ENCODE measurements around the gene TBC1D1. TPM values are rescaled to one million over a fixed set of nuclear protein-coding genes. Genes with fewer than 3 reads are reported as not detected.
A peak's percentile ranks its signal among the peaks of the same experiment; 100 is the strongest.

TBC1D1 gene
- total RNA-seq, 1 experiment from 2014 or later, result 89.0 TPM

- Histone ChIP-seq H3K79me2 (ENCODE audit: low read length) (no peaks in the 10 kb centered on the region), H3K4me1 (ENCODE audit: insufficient read depth, low read length) (no peaks in the 10 kb centered on the region), H3K27ac (ENCODE audit: low read length) (no peak overlapping the region), H3K36me3 (ENCODE audit: low read depth, low read length) (no peaks in the 10 kb centered on the region), H3K9me3 (ENCODE audit: low read length) (no peaks in the 10 kb centered on the region), H2AFZ (ENCODE audit: low read length) (no peak overlapping the region), H3K27me3 (ENCODE audit: low read length) (no peaks in the 10 kb centered on the region), H4K20me1 (ENCODE audit: low read length) (no peaks in the 10 kb centered on the region), H3F3A (ENCODE audit: low read length, unreplicated experiment) (no peaks in the 10 kb centered on the region), H3K4me2 (ENCODE audit: low read length) (no peak overlapping the region), H3K9ac (ENCODE audit: low read length) (no peak overlapping the region), H3K9me2 (replicated peaks; ENCODE audit: low read length) (no peaks in the 10 kb centered on the region), H3K4me3 (ENCODE audit: low read length) (no peak overlapping the region)
- TF ChIP-seq EZH2 (IDR thresholded peaks at IDR 0.05; ENCODE audit: low read length, unreplicated experiment), result no peak
- TF ChIP-seq, protein P1, sequence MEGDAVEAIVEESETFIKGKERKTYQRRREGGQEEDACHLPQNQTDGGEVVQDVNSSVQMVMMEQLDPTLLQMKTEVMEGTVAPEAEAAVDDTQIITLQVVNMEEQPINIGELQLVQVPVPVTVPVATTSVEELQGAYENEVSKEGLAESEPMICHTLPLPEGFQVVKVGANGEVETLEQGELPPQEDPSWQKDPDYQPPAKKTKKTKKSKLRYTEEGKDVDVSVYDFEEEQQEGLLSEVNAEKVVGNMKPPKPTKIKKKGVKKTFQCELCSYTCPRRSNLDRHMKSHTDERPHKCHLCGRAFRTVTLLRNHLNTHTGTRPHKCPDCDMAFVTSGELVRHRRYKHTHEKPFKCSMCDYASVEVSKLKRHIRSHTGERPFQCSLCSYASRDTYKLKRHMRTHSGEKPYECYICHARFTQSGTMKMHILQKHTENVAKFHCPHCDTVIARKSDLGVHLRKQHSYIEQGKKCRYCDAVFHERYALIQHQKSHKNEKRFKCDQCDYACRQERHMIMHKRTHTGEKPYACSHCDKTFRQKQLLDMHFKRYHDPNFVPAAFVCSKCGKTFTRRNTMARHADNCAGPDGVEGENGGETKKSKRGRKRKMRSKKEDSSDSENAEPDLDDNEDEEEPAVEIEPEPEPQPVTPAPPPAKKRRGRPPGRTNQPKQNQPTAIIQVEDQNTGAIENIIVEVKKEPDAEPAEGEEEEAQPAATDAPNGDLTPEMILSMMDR (conservative IDR thresholded peaks at IDR 0.05; ENCODE audit: low read depth, low read length), result no peak
- no peak for TF ChIP-seq EZH2phosphoT487 (IDR thresholded peaks at IDR 0.05; ENCODE audit: borderline replicate concordance, low read length)
- ATAC-seq (no peak), DNase-seq (no peak)
- no TSS peak for BruUV-seq (replicated peaks)
- CTCF ChIA-PET, result interaction anchor here (0.5 kb wide), 1 partner anchor 34 kb away, joined by 3 read pairs; no protein-coding TSS in a partner anchor
- intact Hi-C loops (cut with micrococcal nuclease), result no loop called here
- POLR2A ChIA-PET (ENCODE audit: unreplicated experiment), result no interaction called here
These were observed 254.3 kb downstream of the TBC1D1 start for GRCh38 chr4:38145033-38145678.

DNA sequence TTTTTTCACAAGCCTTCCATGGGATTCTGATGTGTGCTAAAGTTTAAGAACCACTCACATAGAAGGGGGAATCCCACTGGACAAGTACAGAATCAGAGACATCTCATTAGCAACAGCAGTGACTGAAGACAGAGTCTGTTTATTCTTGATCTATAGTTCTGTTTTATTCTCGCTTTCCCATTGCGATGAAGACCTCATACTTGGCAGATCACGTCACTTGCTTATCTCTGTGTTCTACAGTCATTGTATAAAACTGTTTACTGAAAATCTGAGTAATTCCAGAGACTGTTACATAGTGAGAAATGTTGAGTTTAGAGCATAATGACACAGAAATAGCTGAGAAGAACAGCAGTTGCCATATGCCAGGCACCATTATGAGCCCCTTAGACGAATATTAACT, 254.9 kb downstream of the TBC1D1 start:
- DNase-seq (peak; percentile 28), ATAC-seq (peak; percentile 43)
- CTCF ChIA-PET, result interaction anchor here (0.5 kb wide), 1 partner anchor 33 kb away, joined by 3 read pairs; no protein-coding TSS in a partner anchor
- H3K4me3 ChIP-seq (ENCODE audit: low read length), result no peak overlapping the region
- no peak overlapping the region for H3K4me2 ChIP-seq (ENCODE audit: low read length)
- no peaks in the 10 kb centered on the region for H3F3A ChIP-seq (ENCODE audit: low read length, unreplicated experiment)
- H3K9ac ChIP-seq (ENCODE audit: low read length), result no peak overlapping the region
- H3K9me3 ChIP-seq (ENCODE audit: low read length), result no peaks in the 10 kb centered on the region
- intact Hi-C loops (cut with micrococcal nuclease), result no loop called here
- POLR2A ChIA-PET (ENCODE audit: unreplicated experiment), result no interaction called here
- H3K79me2 ChIP-seq (ENCODE audit: low read length), result no peaks in the 10 kb centered on the region
- H3K4me1 ChIP-seq (ENCODE audit: insufficient read depth, low read length), result no peaks in the 10 kb centered on the region
- H3K27me3 ChIP-seq (ENCODE audit: low read length), result no peaks in the 10 kb centered on the region
- no peak overlapping the region for H2AFZ ChIP-seq (ENCODE audit: low read length)
- TF ChIP-seq, protein P1 (conservative IDR thresholded peaks at IDR 0.05; ENCODE audit: low read depth, low read length), result no peak
- TF ChIP-seq EZH2 (IDR thresholded peaks at IDR 0.05; ENCODE audit: low read length, unreplicated experiment), result no peak
- TF ChIP-seq EZH2phosphoT487 (IDR thresholded peaks at IDR 0.05; ENCODE audit: borderline replicate concordance, low read length), result no peak
- no peaks in the 10 kb centered on the region for H3K36me3 ChIP-seq (ENCODE audit: low read depth, low read length)
- no peaks in the 10 kb centered on the region for H3K9me2 ChIP-seq (replicated peaks; ENCODE audit: low read length)
- H3K27ac ChIP-seq (ENCODE audit: low read length), result 0 out of 2 replicates have a peak overlapping the region, but pooled peaks have one; percentile 4
- BruUV-seq (replicated peaks), result no TSS peak
- H4K20me1 ChIP-seq (ENCODE audit: low read length), result no peaks in the 10 kb centered on the region

DNA sequence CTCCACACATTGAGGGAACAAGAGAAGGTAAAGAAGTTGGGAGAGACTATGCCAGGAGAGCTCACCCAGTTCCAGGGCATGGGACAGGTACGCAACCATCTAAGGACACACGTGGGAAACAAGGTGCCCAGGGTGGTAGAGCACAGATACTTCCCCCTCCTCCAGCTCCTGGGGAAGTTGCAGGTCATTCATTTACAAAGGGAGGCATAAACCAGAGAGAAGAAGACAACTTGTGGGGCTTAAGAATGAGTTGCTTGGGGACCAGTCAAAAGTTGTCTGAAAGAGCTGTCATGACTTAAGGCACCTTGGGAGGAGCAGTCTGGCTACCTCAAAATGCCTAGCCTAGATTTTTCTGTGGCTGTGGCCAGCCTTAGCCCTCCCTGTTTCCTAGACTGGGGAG, 255.5 kb downstream of the TBC1D1 start:
- no peak overlapping the region for H3K4me3 ChIP-seq (ENCODE audit: low read length)
- H3K36me3 ChIP-seq (ENCODE audit: low read depth, low read length), result no peaks in the 10 kb centered on the region
- intact Hi-C loops (cut with micrococcal nuclease), result no loop called here
- no peaks in the 10 kb centered on the region for H3K9me3 ChIP-seq (ENCODE audit: low read length)
- no peaks in the 10 kb centered on the region for H4K20me1 ChIP-seq (ENCODE audit: low read length)
- no TSS peak for BruUV-seq (replicated peaks)
- H3K9me2 ChIP-seq (replicated peaks; ENCODE audit: low read length), result no peaks in the 10 kb centered on the region
- H3K27ac ChIP-seq (ENCODE audit: low read length), result no peak overlapping the region
- no peaks in the 10 kb centered on the region for H3K4me1 ChIP-seq (ENCODE audit: insufficient read depth, low read length)
- no peaks in the 10 kb centered on the region for H3K27me3 ChIP-seq (ENCODE audit: low read length)
- H3F3A ChIP-seq (ENCODE audit: low read length, unreplicated experiment), result no peaks in the 10 kb centered on the region
- no peak for DNase-seq
- ChIA-PET CTCF (no interaction called here), POLR2A (ENCODE audit: unreplicated experiment) (no interaction called here)
- ATAC-seq, result no peak
- no peaks in the 10 kb centered on the region for H3K79me2 ChIP-seq (ENCODE audit: low read length)
- H3K4me2 ChIP-seq (ENCODE audit: low read length), result no peak overlapping the region
- H3K9ac ChIP-seq (ENCODE audit: low read length), result no peak overlapping the region
- TF ChIP-seq EZH2phosphoT487 (IDR thresholded peaks at IDR 0.05; ENCODE audit: borderline replicate concordance, low read length) (no peak), EZH2 (IDR thresholded peaks at IDR 0.05; ENCODE audit: low read length, unreplicated experiment) (no peak)
- TF ChIP-seq, protein P1 (conservative IDR thresholded peaks at IDR 0.05; ENCODE audit: low read depth, low read length), result no peak
- H2AFZ ChIP-seq (ENCODE audit: low read length), result no peak overlapping the region

Measured in PC-3 (cell line).